Uterus (tissue), 2 donors: Measurements from ENCODE around the gene ZNF615.

Experiments used
- CTCF ChIP-seq, 4 experiments: fragments of 200-600 bp in 2 of 4; fragments of 450-650 bp in 2 of 4; sonication (generic) in 2 of 4; IDR thresholded peaks; one replicate each; pipeline ENCODE4 v1.5.1; 2016 to 2019; ENCODE audit warnings: antibody characterized with exemption in 4 of 4, mild to moderate bottlenecking in 2 of 4, moderate library complexity in 1 of 4
- POLR2A ChIP-seq, 2 donors: fragments of 450-650 bp; IDR thresholded peaks; one replicate each; pipeline ENCODE4 v1.6.1; 2016; ENCODE audit warnings: antibody characterized with exemption in 2 of 2, mild to moderate bottlenecking in 1 of 2, moderate library complexity in 1 of 2

- TF ChIP-seq CTCF (IDR thresholded peaks at IDR 0.05) (no peak), POLR2A (IDR thresholded peaks at IDR 0.05) (no peak)
These were observed 20.7 kb upstream of the ZNF615 start for GRCh38 chr19:52028780-52029123.
